ENCODE data around the gene ADGRF3. TPM values are rescaled to one million over a fixed set of nuclear protein-coding genes. Genes with fewer than 3 reads are reported as not detected.

ADGRF3 gene
- polyA plus RNA-seq, 1 of the 3 experiments (the other 2 are of a cell fraction): 0.31 TPM

GRCh38 chr2:26327291-26328272, 19.0 kb downstream of the ADGRF3 start:
- Histone ChIP-seq H3K79me2 (ENCODE audit: insufficient read depth) (no peaks in the 10 kb centered on the region), H3K36me3 (replicated peaks in 1 of 2; ENCODE audit: control insufficient read depth in 1 of 2, insufficient read depth in 2 of 2, low read length in 1 of 2) (no peaks in the 10 kb centered on the region), H3K9me2 (no peaks in the 10 kb centered on the region), H3K27ac (ENCODE audit: low read depth in 2 of 2, low read length in 1 of 2) (no peak overlapping the region), H4K20me1 (ENCODE audit: insufficient read depth) (no peaks in the 10 kb centered on the region), H3K4me1 (ENCODE audit: control insufficient read depth in 1 of 2, insufficient read depth in 2 of 2, low read depth in 1 of 2, low read length in 1 of 2) (no peaks in the 10 kb centered on the region), H3K27me3 (ENCODE audit: insufficient read depth) (no peaks in the 10 kb centered on the region), H3K9me3 (no peaks in the 10 kb centered on the region), H2AFZ (ENCODE audit: low read depth) (no peak overlapping the region), H3F3A (replicated peaks; ENCODE audit: insufficient read depth) (peaks cover 6% of the 10 kb centered on the region), H3K9ac (no peak overlapping the region), H3K4me3 (ENCODE audit: low read depth in 2 of 2, low read length in 1 of 2) (no peak overlapping the region), H3K4me2 (no peak overlapping the region)
- DNase-seq: no peak
- ChIA-PET CTCF (interaction anchor here (1.2 to 5.3 kb wide), 4 partner anchors 11 to 128 kb away, joined by 3 to 68 read pairs (median 4); no protein-coding TSS in a partner anchor), POLR2A (no interaction called here)
- TF ChIP-seq NFIC (IDR thresholded peaks at IDR 0.05; ENCODE audit: borderline replicate concordance) (no peak), CHD2 (IDR thresholded peaks at IDR 0.05; ENCODE audit: low read length, partially characterized antibody) (no peak), ELF1 (IDR thresholded peaks at IDR 0.05) (no peak), SIN3A (IDR thresholded peaks at IDR 0.05; ENCODE audit: borderline replicate concordance, low read depth, low read length) (no peak), TCF12 (IDR thresholded peaks at IDR 0.05) (no peak), NRF1 (IDR thresholded peaks at IDR 0.05; ENCODE audit: low read depth, low read length) (no peak), EZH2phosphoT487 (IDR thresholded peaks at IDR 0.05; ENCODE audit: borderline replicate concordance, low read depth) (no peak)
- WGBS (ENCODE audit: low lambda C conversion rate): 51% methylated on average over 5 of the region's 5 CpGs

- H3K79me2 ChIP-seq (ENCODE audit: insufficient read depth): no peaks in the 10 kb centered on the region
- H3K36me3 ChIP-seq (replicated peaks in 1 of 2; ENCODE audit: control insufficient read depth in 1 of 2, insufficient read depth in 2 of 2, low read length in 1 of 2): no peaks in the 10 kb centered on the region
- no peak overlapping the region for H2AFZ ChIP-seq (ENCODE audit: low read depth)
- no peaks in the 10 kb centered on the region for H4K20me1 ChIP-seq (ENCODE audit: insufficient read depth)
- POLR2A ChIA-PET: no interaction called here
- no peaks in the 10 kb centered on the region for H3K9me2 ChIP-seq
- H3K9me3 ChIP-seq: no peaks in the 10 kb centered on the region
- H3K9ac ChIP-seq: no peak overlapping the region
- no peaks in the 10 kb centered on the region for H3K27me3 ChIP-seq (ENCODE audit: insufficient read depth)
- no peak for DNase-seq
- WGBS (ENCODE audit: low lambda C conversion rate): 95% methylated on average over 1 of the region's 1 CpG
- no peaks in the 10 kb centered on the region for H3K4me1 ChIP-seq (ENCODE audit: control insufficient read depth in 1 of 2, insufficient read depth in 2 of 2, low read depth in 1 of 2, low read length in 1 of 2)
- H3K4me3 ChIP-seq (ENCODE audit: low read depth in 2 of 2, low read length in 1 of 2): no peak overlapping the region
- CTCF ChIA-PET: interaction anchor here (1.0 to 1.7 kb wide), 4 partner anchors 9 to 91 kb away, joined by 3 to 4 read pairs (median 3); no protein-coding TSS in a partner anchor
- H3F3A ChIP-seq (replicated peaks; ENCODE audit: insufficient read depth): peaks cover 6% of the 10 kb centered on the region
- no peak overlapping the region for H3K4me2 ChIP-seq
- TF ChIP-seq EP300 (IDR thresholded peaks at IDR 0.05; ENCODE audit: borderline replicate concordance in 1 of 2, low read depth in 1 of 2, low read length in 1 of 2) (no peak), GABPA (IDR thresholded peaks at IDR 0.05; ENCODE audit: low read depth) (no peak), ELF1 (IDR thresholded peaks at IDR 0.05) (no peak), FOSL2 (IDR thresholded peaks at IDR 0.05; ENCODE audit: borderline replicate concordance, low read depth) (no peak), PBX3 (IDR thresholded peaks at IDR 0.05) (no peak), NRF1 (IDR thresholded peaks at IDR 0.05; ENCODE audit: low read depth, low read length) (no peak), RFX5 (IDR thresholded peaks at IDR 0.05; ENCODE audit: low read length) (no peak), SMC3 (IDR thresholded peaks at IDR 0.05; ENCODE audit: low read depth, low read length) (no peak), MXI1 (IDR thresholded peaks at IDR 0.05; ENCODE audit: low read depth, low read length) (no peak), NFIC (IDR thresholded peaks at IDR 0.05; ENCODE audit: borderline replicate concordance) (no peak), YY1 (IDR thresholded peaks at IDR 0.05; ENCODE audit: low read depth) (no peak), GATA2 (CRISPR knock-in tag; IDR thresholded peaks at IDR 0.05) (no peak), CHD2 (IDR thresholded peaks at IDR 0.05; ENCODE audit: low read length, partially characterized antibody) (no peak), ZBTB33 (IDR thresholded peaks at IDR 0.05; ENCODE audit: borderline replicate concordance, low read depth) (no peak), CTCF (IDR thresholded peaks at IDR 0.05) (no peak), RAD21 (IDR thresholded peaks at IDR 0.05; ENCODE audit: low read length) (no peak), RCOR1 (IDR thresholded peaks at IDR 0.05; ENCODE audit: low read length) (no peak), JUND (IDR thresholded peaks at IDR 0.05) (no peak), POLR2AphosphoS5 (IDR thresholded peaks at IDR 0.05; ENCODE audit: low read depth, low read length) (no peak)
- H3K27ac ChIP-seq (ENCODE audit: low read depth in 2 of 2, low read length in 1 of 2): no peak overlapping the region
Observed at GRCh38 chr2:26326514-26326913, 20.1 kb downstream of the ADGRF3 start.

All from SK-N-SH (cell line).